ENCODE measurements around the gene ADM. TPM values are rescaled to one million over a fixed set of nuclear protein-coding genes. Genes with fewer than 3 reads are reported as not detected.
A peak's percentile ranks its signal among the peaks of the same experiment; 100 is the strongest.

Gene ADM
- total RNA-seq, 2 experiments from 2014 or later = 0.46 to 4.9 TPM

DNA sequence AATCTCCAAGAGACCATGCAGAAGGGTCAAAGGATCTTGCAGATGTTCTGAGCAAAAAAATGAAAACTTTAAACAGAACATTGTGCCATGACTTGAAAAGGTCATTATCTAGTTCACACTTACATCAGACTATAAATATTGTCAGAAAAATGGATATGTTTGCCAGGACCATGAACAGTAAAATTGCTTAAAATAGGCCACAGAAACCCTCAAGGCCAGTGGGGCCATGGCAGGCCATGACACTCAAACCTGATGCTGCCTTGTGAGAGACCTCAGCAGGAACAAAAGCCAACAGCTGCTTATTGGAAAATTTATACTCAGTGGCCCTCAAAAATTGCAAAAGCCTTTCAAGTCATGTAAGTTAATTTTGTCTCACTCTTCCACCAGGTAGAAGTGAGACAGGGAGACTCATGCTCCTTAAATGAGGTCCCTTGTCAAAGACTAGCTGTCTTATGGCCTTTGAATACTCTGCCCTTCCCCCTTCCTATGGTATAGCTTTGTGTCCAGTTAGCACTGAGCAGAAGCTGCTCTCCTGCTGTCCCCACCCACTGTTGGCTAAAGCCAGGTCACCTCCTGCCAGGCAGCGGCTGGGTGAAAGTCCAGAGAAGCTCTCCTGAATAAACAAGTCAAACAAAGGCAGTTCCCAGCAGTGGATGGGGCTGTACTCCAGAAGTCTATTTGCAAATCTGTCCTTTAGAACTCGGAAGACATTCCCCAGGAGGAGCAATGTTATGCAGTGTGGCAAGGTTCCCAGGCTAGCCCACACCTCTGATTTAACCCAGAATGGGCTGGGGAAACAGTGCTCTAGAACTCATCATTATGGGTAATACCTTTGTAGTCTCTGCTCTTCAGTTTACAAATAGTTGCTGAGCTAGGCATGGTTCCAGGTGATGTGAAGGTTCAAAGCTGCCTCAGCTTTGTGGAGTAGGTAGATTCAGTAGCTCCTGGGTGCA lies 21.4 kb downstream of the ADM start:
- POLR2A ChIA-PET = interaction anchor here (0.9 kb wide), 1 partner anchor 125 kb away, joined by 4 read pairs; no protein-coding TSS in a partner anchor
- no peaks in the 10 kb centered on the region for H3K36me3 ChIP-seq (ENCODE audit: insufficient read depth, low read length)
- H3K4me1 ChIP-seq (ENCODE audit: insufficient read depth, low read length, poor library complexity, severe bottlenecking) = peaks cover 9% of the 10 kb centered on the region
- CTCF ChIA-PET (ENCODE audit: unreplicated experiment) = interaction anchor here (1.0 to 1.5 kb wide), 3 partner anchors 8 to 118 kb away, joined by 3 read pairs; no protein-coding TSS in a partner anchor
- H3K9me3 ChIP-seq (ENCODE audit: low read length) = no peaks in the 10 kb centered on the region
- DNase-seq (ENCODE audit: low spot score) = no peak
- no peaks in the 10 kb centered on the region for H3K79me2 ChIP-seq (ENCODE audit: insufficient read depth, low read depth, low read length)
- H3K4me3 ChIP-seq (ENCODE audit: low read depth, low read length, poor library complexity, severe bottlenecking) = no peak overlapping the region
- H2AFZ ChIP-seq (ENCODE audit: low read length) = peak overlapping the region; percentile 25; the same call in 1 of the 2 replicates
- H3K4me2 ChIP-seq (ENCODE audit: low read length) = no peak overlapping the region
- H3K9me2 ChIP-seq (ENCODE audit: insufficient read depth, low read length) = no peaks in the 10 kb centered on the region
- H4K20me1 ChIP-seq (ENCODE audit: insufficient read depth, low read length) = no peaks in the 10 kb centered on the region
- no peak for TF ChIP-seq CTCF (conservative IDR thresholded peaks at IDR 0.05; ENCODE audit: low read length)
- no peak for TF ChIP-seq EZH2phosphoT487 (IDR thresholded peaks at IDR 0.05; ENCODE audit: borderline replicate concordance, low read depth, low read length)
- no TSS peak for BruUV-seq (replicated peaks)
- intact Hi-C loops (cut with micrococcal nuclease; ENCODE audit: unreplicated experiment) = no loop called here
- H3K27ac ChIP-seq (ENCODE audit: low read depth, low read length, poor library complexity, severe bottlenecking) = no peak overlapping the region

- no peak for DNase-seq (ENCODE audit: low spot score)
- Histone ChIP-seq H3K4me1 (ENCODE audit: insufficient read depth, low read length, poor library complexity, severe bottlenecking) (peaks cover 8% of the 10 kb centered on the region), H3K79me2 (ENCODE audit: insufficient read depth, low read depth, low read length) (no peaks in the 10 kb centered on the region), H4K20me1 (ENCODE audit: insufficient read depth, low read length) (no peaks in the 10 kb centered on the region), H3K36me3 (ENCODE audit: insufficient read depth, low read length) (no peaks in the 10 kb centered on the region), H3K4me3 (ENCODE audit: low read depth, low read length, poor library complexity, severe bottlenecking) (no peak overlapping the region), H2AFZ (ENCODE audit: low read length) (no peak overlapping the region), H3K9me2 (ENCODE audit: insufficient read depth, low read length) (no peaks in the 10 kb centered on the region), H3K27ac (ENCODE audit: low read depth, low read length, poor library complexity, severe bottlenecking) (no peak overlapping the region), H3K9me3 (ENCODE audit: low read length) (no peaks in the 10 kb centered on the region), H3K4me2 (ENCODE audit: low read length) (no peak overlapping the region)
- TF ChIP-seq CTCF (conservative IDR thresholded peaks at IDR 0.05; ENCODE audit: low read length) (no peak), EZH2phosphoT487 (IDR thresholded peaks at IDR 0.05; ENCODE audit: borderline replicate concordance, low read depth, low read length) (no peak)
- intact Hi-C loops (cut with micrococcal nuclease; ENCODE audit: unreplicated experiment) = no loop called here
- CTCF ChIA-PET (ENCODE audit: unreplicated experiment) = no interaction called here
- no TSS peak for BruUV-seq (replicated peaks)
- POLR2A ChIA-PET = interaction anchor here (0.6 to 0.9 kb wide), 2 partner anchors 50 to 126 kb away, joined by 3 to 4 read pairs; no protein-coding TSS in a partner anchor
These were observed 22.4 kb downstream of the ADM start for GRCh38 chr11:10327254-10327653.

All from OCI-LY7 (cell line).